ENCODE measurements around the gene TRANK1.

DNA sequence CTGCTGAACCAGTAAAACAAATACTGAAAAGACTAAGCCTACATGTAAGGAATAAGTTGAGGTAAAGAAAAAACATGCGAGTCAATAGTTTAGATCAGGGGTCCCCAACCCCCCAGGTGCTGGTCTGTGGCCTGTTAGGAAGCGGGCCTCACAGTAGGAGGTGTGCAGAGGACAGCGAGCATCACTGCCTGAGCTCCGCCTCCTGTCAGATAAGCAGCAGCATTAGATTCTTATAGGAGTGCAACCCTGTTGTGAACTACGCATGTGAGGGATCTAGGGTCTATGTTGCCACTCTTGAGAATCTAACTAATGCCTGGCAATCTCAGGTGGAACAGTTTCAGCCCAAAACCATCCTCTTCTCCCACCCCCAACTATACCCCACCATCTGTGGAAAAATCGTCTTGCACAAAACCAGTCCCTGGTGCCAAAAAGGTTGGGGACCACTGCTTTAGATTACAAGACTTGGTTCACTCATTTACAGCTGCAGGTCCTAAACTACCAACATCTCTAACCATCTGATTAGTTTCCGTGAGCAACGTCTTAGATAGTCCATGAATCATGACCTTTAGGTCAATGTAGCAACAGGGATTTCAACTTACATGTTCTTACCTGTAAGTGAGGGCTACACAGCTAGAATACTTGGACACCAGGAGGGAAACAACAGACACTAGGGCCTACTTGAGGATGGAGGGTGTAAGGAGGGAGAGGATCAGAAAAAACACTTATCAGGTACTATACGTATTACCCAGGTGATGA, 66.7 kb downstream of the TRANK1 start:
- TF ChIP-seq, protein P1, sequence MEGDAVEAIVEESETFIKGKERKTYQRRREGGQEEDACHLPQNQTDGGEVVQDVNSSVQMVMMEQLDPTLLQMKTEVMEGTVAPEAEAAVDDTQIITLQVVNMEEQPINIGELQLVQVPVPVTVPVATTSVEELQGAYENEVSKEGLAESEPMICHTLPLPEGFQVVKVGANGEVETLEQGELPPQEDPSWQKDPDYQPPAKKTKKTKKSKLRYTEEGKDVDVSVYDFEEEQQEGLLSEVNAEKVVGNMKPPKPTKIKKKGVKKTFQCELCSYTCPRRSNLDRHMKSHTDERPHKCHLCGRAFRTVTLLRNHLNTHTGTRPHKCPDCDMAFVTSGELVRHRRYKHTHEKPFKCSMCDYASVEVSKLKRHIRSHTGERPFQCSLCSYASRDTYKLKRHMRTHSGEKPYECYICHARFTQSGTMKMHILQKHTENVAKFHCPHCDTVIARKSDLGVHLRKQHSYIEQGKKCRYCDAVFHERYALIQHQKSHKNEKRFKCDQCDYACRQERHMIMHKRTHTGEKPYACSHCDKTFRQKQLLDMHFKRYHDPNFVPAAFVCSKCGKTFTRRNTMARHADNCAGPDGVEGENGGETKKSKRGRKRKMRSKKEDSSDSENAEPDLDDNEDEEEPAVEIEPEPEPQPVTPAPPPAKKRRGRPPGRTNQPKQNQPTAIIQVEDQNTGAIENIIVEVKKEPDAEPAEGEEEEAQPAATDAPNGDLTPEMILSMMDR (IDR thresholded peaks at IDR 0.05), result no peak
- TF ChIP-seq EP300 (IDR thresholded peaks at IDR 0.05) (no peak), POLR2A (IDR thresholded peaks at IDR 0.05; ENCODE audit: low read depth) (no peak), POLR2AphosphoS5 (IDR thresholded peaks at IDR 0.05) (no peak)

Data from esophagus muscularis mucosa (tissue), 4 donors.